CD4-positive, alpha-beta T cell treated with Interleukin-15 for 4 hours (primary cell): ENCODE data around the gene NOD2.

Experiments used
- DNase-seq: peaks from one replicate; pipeline ENCODE4 v3.0.0-alpha.2; 2020; ENCODE audit warnings: low spot score

NOD2 gene

DNA sequence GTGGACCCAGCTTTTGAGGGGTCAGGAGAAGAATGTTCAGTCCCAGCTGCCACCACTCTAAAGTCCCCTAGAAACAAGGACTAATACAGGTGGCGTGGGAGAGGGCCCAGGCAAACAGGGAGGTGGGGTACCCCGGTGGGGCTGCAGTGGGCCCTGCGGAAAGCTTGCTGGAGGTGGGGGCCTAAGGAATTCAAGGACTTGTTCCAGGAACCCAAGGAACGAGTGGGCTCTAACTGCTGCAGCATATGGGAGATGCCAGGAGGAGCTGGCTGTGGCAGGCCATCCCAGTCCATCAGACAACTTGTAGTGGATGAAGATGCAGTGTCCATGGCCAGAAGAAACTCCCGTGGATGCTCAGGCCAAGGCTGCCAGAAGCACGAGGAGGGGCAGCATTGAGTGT, 22.9 kb upstream of the NOD2 start:
- DNase-seq = no peak

DNA sequence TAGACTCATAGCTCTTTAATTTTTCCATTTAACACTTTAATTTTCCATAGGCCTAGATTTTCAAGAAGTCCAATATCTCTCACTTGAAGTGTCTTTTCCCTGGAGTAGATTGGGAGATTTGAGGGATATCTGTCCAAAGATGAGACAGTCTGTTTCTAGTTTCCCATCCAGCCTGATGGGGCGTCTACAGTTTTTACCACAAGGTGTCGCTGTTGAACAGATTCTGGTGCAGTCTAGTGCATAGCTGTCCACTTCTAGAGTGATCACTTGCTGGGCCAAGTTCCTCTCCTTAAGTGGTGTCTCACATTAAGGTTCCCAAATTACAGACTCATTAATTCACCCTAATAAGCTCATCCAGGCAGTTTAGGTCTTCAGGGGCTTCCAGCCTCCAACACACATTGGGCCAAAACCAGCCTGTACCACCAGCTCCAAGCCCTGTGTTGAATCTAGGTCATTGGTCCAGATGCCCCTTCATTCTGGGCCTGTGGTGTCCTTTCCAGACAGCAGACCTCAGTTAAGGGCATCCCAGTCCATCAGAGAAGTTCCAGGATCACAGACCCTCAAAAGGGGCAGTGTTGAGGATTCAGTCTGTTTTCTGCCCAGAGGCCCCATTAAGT, 21.7 kb upstream of the NOD2 start:
- peak; percentile 62 for DNase-seq

DNA sequence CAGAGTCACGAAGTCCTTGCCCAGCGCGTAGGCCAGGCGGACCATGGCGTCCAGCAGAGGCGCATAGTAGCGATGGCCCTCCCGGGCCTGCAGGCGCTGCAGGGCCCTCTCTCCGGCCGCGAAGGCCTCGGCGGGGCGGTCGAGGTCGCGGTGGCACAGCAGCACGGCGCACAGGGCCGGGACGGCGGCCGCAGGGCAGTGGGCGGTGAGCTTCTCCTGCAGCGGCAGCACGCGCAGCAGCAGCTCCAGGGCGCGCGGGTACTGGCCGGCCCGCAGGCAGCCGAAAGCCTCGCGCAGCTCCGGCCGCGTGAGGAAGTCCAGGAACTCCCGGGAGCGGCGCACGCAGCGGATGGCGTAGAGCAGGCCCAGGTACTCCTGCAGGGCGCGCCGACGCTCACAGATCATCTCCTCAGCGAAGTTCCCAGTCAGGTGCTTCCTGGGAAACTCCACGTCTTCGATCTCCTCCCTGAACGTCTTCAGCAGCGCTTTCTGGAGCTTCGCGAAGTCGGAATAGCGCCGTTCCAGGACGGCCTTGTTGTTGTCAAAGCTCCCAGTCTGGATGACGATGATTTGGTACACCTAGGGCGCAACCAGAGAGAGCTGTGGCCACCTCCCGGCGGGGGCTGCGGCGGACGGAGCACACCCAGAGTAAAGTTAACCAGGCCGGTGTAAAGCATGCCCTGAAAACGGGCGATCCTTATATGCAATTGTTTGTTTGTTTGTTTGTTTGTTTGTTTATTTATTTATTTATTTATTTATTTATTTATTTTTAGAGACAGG, 19.7 kb upstream of the NOD2 start:
- DNase-seq = no peak

DNA sequence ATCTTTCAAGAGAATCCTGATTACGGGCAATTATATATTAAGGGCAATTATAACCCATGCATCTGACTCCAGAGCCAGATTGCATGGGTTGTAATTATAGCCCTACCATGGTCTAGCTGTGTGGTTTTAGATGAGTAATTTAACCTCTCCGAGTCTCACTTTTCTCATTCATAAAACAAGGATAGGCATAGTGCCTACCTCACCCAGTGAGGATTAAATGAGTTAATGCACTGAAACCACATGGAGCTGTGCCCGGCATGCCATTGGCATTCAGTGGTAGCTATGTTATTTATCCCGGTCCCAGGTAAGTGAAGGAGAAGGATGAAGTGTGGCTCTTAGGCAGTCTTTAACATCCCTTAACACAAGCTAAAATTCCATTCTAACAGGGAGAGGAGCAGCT, 18.6 kb upstream of the NOD2 start:
- no peak for DNase-seq

DNA sequence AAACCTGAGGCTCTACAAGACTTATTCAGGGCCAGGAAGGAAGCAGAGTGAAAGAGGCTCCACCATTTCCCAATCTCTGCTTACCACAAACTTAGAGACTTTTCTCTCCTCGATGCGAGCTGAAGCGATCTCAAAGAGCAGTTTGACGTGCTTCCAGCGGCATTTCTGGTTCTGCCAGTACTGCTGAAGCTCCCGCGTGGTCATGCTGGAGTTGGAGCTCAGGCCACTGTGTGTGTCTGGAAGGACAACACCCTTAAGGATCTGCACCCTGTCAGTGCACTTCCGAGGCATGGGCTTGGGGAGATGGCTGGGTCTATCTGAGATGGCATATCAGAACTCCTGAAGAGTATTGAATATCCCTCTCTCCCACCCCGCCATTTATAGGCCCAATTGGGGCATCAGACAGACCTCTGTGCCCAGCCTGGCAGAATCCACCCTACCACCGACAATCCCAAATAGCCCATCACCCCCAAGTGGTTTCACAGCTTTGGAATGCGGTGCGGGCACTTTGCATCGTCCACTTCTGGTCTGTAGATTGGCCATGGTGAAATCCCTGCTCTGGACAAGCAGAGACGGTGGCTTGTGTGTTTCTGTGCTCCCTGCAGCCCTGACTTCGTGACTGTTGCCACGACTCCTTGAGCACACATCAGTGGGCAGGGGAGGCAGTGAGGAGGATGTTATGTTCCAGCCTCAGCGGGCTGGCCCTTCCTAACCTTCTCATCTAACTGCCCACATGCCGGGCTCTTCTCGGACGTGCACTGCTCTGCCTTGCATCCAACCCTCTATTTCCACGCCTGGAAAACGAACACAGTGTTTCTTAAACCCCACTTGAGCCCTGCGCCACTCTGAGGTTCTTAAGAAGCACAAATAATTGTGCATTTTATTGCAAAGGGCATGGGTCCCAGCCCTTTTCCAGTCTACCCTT, 17.5 kb upstream of the NOD2 start:
- DNase-seq = no peak

DNA sequence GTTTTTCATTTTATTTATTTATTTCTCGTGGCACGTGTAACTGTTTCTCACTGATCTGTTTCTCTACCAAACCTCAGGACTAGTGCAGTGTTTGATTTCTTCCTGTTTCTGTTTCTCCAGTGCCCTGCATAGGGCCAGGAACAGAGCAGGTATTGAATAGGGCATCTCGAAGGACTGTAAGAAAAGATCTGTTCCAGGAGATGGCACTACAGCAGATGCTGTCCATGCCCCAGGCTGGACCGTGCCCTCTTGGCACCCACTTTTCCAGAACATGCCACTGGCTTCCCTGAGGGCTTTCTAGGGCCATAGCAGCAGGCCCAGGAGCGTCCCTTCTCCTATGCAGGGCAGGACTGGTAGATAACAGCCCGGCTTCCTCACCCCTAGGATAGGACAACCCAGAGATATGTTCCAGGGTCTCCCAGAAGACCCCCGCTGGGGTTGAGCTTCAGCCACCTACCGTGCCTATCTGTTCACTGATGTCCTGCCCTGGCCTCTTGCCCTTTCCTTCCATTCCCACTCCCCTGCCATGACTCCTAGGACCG, 16.7 kb upstream of the NOD2 start:
- no peak for DNase-seq

DNA sequence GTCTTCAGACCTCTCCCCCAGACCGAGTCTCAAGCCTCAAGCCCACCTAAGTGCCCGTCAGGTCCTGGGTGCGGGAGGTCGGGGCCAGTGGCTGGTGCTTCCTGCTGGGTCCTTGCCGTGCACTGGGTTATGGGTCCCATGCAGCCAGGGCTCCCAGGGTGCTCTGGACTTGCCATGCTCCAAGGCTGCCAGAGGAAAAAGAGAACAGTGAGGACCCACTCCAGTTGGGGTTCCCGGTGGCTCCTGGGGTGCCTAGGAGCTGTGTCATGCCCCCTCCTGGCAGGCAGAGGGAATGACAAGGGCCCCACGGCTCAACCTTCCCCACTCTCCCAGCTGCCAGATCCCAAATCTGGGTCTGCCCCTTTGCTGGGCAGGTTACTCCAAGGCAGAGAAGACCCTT, 16.1 kb upstream of the NOD2 start:
- DNase-seq = no peak

DNA sequence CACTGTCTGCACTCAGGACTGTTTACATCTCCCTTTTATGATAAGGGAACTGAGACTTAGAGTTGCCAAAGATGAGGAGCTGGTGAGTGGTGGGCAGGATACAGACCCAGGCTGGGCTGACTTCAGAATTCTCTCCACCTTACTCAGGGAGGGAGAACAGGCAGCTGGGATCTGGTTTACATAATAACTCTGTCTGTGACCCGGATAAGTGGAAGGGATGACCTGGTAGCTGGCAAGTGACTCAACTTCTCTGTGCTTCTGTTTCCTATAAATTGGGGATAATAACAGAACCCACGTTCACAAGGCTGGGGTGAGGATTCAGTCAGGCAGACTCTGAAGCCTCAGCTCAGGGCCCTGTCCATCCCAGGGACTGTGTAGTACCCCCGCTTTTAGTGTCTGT, 14.9 kb upstream of the NOD2 start:
- no peak for DNase-seq

DNA sequence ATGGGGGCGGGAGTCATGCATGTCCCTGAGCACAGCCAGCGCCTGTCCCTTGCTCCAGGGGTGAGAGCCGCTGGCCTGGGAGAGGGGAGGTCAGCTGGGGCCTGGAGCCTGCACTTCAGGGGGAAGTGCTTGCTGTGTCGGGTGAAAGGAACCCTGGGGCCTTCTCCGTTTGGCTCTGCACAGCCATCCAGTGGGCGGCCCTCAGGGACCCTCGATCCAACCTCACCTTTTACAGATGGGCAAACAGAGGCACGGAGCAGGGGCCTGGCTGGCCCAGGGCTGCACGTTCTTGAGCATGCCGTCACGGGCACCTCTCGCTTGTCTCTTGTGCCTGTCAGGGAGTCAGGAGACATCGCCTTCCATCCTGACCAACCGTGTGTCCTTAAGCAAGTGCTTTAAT, 14.1 kb upstream of the NOD2 start:
- DNase-seq = no peak

DNA sequence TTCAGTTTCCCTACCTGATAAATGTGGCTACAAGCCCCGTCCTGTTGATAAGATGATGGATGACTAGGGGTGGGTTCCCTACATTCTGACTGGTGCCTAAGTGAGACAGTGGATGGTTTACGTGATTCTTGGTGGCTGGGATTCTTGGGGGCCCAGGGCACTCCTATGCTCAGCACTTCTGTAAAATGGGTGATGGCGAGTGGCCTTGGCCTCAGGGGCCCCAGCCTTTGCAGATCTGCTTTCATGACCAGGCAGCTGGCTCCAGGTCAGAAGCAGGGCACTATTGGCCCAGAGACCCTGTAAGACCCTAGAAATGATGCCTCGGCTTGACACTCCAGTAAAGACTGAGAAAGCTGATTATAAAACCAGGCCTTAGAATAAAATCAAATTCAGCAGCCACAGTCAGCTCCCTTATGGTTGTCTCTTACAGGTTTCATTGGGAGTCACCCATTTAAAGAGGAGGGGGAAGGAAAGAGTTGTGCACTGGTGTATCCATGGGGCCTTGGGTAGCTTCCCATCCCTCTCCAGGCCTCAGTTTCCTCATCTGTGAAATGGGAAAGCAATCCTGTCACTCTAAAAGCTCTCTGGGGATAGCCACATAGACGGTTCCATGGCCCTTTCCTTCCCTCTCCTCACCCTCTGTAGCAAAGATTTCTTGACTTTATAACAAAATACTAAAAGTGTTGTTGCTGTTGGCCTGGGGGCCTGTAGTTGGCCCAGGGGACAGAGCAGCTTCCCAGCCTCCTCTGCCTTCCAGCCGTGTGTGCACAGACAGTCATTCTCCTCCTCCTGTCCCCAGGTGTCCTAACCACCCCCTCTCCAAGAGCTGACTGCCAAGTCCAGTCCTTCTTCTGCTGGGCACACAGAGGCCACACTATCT, 13.5 kb upstream of the NOD2 start:
- no peak for DNase-seq

DNA sequence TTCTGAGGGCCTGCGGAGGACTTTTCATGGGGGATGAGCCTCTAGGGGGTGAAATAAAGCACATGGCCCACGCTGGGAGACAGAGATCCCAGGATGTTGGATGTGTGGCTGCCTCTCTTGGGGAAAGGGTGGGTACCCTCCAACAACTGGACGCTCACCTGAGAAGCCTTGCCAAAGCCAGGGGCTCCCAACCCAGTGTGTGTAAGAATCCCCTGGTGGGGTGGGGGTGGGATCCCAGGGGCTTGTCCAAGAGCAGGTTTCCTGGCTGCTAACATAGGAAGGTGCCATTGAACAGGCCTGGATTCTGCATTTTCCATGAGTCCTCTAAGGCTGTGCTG, 12.9 kb upstream of the NOD2 start:
- DNase-seq = no peak

DNA sequence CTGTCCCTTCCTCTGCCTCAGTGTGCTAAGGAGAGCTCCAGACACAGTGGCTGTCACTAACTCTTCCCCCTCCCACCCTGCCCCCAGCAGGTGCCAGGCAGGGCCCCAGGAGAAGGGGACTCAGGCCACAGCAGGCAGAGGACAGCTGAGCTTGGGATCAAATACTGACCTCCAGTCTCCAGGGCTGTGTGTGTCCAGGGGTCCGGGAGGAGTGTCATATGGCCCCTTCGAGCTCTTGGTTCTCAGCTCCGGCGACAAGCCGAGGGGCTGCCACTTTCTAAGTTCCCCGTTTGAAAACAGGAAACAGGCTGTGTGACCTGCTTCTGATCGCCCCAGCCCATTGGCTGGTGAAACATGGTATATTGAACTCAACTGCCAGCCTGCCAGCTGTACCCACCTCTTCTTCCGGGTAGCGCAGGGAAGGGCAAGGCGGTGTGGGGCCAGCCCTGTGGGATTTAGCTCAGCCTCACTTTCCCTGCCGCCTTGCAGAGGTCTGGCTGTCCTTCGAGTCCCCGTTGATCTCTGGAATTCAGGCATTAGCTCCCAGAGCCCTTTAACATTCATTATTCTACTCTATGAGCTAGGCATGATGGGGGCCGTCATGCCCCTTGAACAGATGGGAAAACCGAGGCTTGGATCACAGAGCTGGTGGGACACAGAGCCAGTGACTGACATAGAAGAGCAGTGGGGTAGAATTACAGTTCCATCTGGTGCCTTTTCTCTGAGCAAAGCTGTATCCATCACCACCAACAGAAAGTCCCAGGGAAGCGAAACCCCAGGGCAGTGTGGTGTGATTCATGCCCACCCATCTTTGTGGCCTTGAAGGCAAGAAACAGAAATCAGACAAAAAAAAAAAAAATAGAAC, 12.2 kb upstream of the NOD2 start, which contains the start of gene SNX20:
SNX20 (minus strand) TSS at position 292 of the 865 bp plus-strand sequence. CDS start 3,786 bp downstream, outside the sequence.
- DNase-seq = peak; percentile 75

DNA sequence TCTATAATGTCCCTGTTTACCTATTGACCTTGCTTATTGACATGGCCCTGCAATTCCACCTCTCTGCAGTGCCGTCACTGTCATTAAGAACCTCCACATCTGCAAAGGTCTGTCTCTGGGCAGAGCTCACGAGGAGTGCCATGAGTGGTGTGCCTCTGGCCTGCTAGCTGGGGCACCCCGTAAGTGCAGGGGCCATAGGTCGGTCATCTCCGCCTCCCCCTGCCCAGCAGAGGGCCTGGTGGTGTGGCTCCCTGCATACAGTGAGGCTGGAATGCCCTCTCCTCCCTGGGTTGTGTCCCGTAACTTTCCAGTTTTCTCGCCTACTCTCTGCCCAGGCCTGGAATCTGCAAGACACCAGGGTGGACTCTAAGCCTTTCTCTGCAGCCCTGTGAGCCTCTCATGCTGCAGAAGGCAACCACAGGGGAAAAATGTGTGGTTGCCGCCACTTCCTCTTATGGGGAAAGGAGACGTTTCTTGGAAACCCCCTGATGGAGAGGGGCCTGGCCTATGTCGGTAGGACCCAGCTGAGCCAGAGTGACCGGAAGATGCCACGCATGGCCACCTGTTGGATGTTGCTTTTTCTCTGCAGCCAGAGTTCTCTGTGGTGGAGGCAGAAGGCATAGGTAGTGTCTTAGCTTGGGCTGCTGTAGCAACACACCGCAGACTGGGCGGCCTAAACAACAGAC, 9.6 kb upstream of the NOD2 start:
- DNase-seq = peak; percentile 56

DNA sequence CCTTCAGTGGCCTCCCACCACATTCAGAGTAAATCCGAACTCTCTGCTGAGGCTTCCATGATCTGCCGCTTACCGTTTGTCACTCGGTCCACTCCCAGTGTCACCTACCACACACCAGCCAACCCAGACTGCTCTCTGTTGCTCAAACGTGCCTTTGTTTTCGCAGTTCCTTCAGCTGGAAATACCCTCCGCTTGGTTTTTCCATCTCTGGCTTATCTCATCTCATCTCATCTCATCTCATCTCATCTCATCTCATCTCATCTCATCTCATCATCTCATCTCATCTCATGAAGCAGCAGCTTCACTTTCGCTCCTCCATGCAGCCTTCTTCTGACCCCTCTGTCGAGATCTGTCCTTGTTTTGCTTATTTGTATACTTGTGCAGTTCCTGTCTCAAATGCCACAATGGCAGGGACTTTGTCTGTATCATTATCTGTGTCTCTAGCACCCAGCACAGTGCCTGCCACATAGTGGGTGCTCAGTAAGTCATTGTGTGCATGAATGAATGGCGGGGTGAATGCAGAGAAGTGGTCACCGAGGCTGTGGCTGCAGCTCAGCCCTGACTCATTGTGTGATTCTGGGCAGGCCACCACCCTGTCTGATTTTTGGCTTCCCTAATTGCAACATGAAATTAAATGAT, 8.5 kb upstream of the NOD2 start:
- peak; percentile 49 for DNase-seq

DNA sequence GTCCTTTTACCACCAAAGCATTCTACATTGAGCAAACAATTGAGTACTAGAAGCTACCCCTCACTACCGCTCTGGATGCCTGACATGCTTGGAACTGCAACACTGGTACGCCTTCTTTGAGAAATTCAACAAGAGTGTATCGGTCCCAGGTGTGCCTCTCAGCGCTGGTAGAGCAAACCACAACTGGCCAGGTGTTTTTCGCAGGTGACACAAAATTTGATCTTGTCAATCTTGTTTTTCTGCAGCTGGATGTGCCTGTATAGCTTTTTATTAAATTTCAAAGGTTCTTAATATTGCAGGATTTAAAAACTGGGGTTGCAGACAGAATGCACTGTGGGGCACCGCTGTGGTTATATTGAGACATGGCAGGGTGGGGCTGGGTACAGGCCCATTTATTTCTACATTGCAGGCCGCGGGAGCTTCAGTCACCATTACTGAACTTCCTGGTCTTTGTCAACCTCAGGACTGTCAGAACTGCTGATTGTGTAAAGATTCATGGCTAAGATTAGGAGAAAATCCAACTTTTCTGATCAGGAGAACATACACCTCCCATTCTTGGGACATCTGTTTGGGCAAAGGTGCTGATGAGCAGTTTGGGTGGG, 7.8 kb upstream of the NOD2 start:
- no peak for DNase-seq

DNA sequence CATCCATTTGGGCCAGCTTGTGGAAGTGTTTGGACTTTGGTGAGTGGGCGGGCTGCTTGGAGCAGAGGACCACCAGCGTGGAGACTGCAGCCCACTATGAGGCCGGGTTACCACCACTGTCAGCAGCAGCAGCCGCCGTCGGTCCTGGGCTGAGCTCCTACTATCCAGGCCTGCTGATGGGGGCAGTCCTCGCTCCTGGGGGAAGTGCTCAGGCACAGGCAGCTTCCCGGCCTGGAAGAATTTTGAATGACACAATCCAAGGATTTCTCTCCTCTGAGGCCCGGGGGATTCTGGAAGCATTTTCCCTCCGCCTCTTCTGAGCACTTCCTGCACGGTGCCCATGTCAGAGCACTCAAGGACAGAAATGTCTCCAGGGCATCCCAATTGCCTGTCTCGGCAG, 5.3 kb upstream of the NOD2 start:
- DNase-seq = no peak

DNA sequence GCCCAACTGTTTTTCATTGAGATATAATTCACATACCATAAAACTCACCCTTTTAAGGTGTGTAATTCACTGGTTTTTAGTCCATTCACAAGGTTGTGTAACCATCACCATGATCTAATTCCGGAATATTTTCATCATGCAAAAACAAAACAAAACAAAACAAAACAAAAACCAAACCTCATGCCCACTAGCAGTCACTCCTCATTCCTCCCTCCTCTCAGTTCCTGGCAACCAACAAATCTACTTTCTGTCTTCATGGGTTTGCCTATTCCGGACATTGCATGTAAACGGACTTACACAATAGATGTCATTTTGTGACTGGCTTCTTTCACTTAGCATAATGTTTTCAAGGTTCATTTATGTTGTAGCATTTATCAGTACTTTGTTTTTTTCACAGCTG, 4.5 kb upstream of the NOD2 start:
- no peak for DNase-seq

DNA sequence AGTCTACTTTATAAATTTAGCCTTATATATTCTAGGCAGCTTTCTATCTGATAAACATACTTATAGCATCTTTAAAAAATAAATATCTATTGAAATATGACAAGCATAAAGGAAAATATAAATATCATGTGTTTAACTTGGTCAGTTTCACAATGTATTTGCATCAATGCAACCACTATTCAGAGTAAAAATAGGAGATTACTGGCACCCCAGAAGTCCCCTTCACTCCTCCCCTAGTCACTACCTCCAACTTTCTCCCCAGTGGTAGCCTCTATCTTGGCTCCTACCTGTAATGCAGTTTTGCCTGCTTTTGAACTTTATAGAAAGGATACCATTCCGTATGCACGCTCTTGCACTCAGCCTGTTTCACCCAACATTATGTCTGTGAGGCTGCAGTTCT, 3.2 kb upstream of the NOD2 start:
- DNase-seq = no peak

DNA sequence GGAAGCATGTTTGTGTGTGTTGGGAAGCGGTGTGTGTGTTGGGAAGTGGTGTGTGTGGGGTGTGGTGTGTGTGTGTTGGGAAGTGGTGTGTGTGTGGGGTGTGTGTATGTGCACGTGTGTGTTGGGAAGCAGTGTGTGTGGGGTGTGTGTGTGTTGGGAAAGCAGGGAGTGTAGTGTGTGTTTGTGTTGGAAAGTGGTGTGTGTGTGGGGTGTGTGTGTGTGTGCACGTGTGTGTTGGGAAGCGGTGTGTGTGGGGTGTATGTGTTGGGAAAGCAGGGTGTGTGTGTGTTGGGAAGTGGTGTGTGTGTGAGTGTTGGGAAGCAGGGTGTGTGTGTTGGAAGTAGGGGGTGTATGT, 785 bp upstream of the NOD2 start:
- DNase-seq = no peak
